Right lung (tissue), 10 donors: Measurements from ENCODE around the gene CBS. TPM values are rescaled to one million over a fixed set of nuclear protein-coding genes. Genes with fewer than 3 reads are reported as not detected.
"Not testable (repeated sequence)": the region's sequence is repeated elsewhere in the genome, so short reads cannot be mapped to it uniquely, and the experiment has no call there.

ENCODE experiments used
- DNase-seq, 2 donors: peaks; one replicate each; pipeline ENCODE4 v3.0.0-alpha.2; 2013
- long read RNA-seq, 8 donors: transcript quantifications; one replicate each; lab custom pipeline, GENCODE V29; 2026
- polyA plus RNA-seq, 5 donors: library from polyadenylated mRNA; unstranded; fragments of 120-200 nt; gene quantifications; one replicate each; pipeline versions ENCODE4 v1.2.1 to v1.2.3, GENCODE V29; 2013; ENCODE audit warnings: inconsistent platforms in 1 of 5, low replicate concordance in 1 of 5; ENCODE audit not compliant: insufficient read length in 5 of 5, insufficient read depth in 1 of 5

The CBS gene
- 1 to 10 TPM; 1.7 to 6.7 (median 3.8) TPM for polyA plus RNA-seq
- long read RNA-seq, donor 1, partial matches to known transcripts, result 0 of 1 reads
- long read RNA-seq, donor 1, other reads (novel, unspliced or antisense), result 0 of 1 reads
- long read RNA-seq, donor 2, result 0 reads
- long read RNA-seq, donor 3, partial matches to known transcripts, result 0 of 1 reads
- long read RNA-seq, donor 3, other reads (novel, unspliced or antisense), result 0 of 1 reads
- long read RNA-seq, donor 4, result 0 reads
- long read RNA-seq, donor 5, result 0 reads
- long read RNA-seq, donor 6, partial matches to known transcripts, result 0 of 1 reads
- long read RNA-seq, donor 6, other reads (novel, unspliced or antisense), result 0 of 1 reads
- long read RNA-seq, donor 7, partial matches to known transcripts, result 29 of 29 reads
- long read RNA-seq, donor 7, other reads (novel, unspliced or antisense), result 0 of 29 reads
- long read RNA-seq, donor 8, result 0 reads

GRCh38 chr21:43075170-43076022 lies at the start of gene CBS:
Gene CBS (minus strand): TSS chr21:43075835. CDS start chr21:43072193, 3,642 bp downstream.
- DNase-seq, result not testable (repeated sequence)

- DNase-seq, result not testable (repeated sequence)
Observed at GRCh38 chr21:43115956-43116355, 40.3 kb upstream of the CBS start.

- not testable (repeated sequence) for DNase-seq
Observed at GRCh38 chr21:43114483-43114882, 38.8 kb upstream of the CBS start.

- DNase-seq, result not testable (repeated sequence)
Observed at GRCh38 chr21:43109006-43109405, 33.4 kb upstream of the CBS start.

GRCh38 chr21:43108177-43108576 lies 32.5 kb upstream of the CBS start:
- not testable (repeated sequence) for DNase-seq

GRCh38 chr21:43107794-43108137 lies 32.1 kb upstream of the CBS start:
- not testable (repeated sequence) for DNase-seq

- not testable (repeated sequence) for DNase-seq
Observed at GRCh38 chr21:43106965-43107793, 31.5 kb upstream of the CBS start, which contains the start of gene U2AF1. Gene U2AF1 (minus strand): TSS chr21:43107570. CDS start chr21:43107494, 76 bp downstream.

GRCh38 chr21:43104642-43105041 lies 29.0 kb upstream of the CBS start:
- DNase-seq, result not testable (repeated sequence)

- DNase-seq, result not testable (repeated sequence)
Observed at GRCh38 chr21:43102281-43102680, 26.6 kb upstream of the CBS start.

- not testable (repeated sequence) for DNase-seq
Observed at GRCh38 chr21:43101676-43102075, 26.0 kb upstream of the CBS start.

- not testable (repeated sequence) for DNase-seq
Observed at GRCh38 chr21:43101000-43101399, 25.4 kb upstream of the CBS start.

GRCh38 chr21:43091979-43092614 lies 16.5 kb upstream of the CBS start:
- DNase-seq, result not testable (repeated sequence)

GRCh38 chr21:43090947-43091346 lies 15.3 kb upstream of the CBS start:
- not testable (repeated sequence) for DNase-seq

- DNase-seq, result not testable (repeated sequence)
Observed at GRCh38 chr21:43089463-43089862, 13.8 kb upstream of the CBS start.

GRCh38 chr21:43082587-43083300 lies 7.1 kb upstream of the CBS start:
- not testable (repeated sequence) for DNase-seq

- DNase-seq, result not testable (repeated sequence)
Observed at GRCh38 chr21:43076643-43077042, 1.0 kb upstream of the CBS start.

GRCh38 chr21:43076023-43076637 lies 495 bp upstream of the CBS start:
- not testable (repeated sequence) for DNase-seq

GRCh38 chr21:43074401-43075169 lies 1.1 kb downstream of the CBS start:
- DNase-seq, result not testable (repeated sequence)

- not testable (repeated sequence) for DNase-seq
Observed at GRCh38 chr21:43072742-43073141, 2.9 kb downstream of the CBS start.
